PC-3 (cell line): ENCODE results near the gene DLL4. TPM values are rescaled to one million over a fixed set of nuclear protein-coding genes. Genes with fewer than 3 reads are reported as not detected.

Experiments
- ATAC-seq: fragments of 200-7000 bp; cut with Tn5 transposase; 2 replicates; pipeline ENCODE4 v1.9.1; 2020; ENCODE audit warnings: mild to moderate bottlenecking, moderate library complexity
- BruUV-seq: library from RNA; stranded (reverse); fragments of 400-500 nt; replicated peaks from 2 replicates; lab custom pipeline; 2021; lab: Mats Ljungman, UMichigan
- CTCF ChIA-PET: fragments of 300-600 bp; sonication (Branson Sonifier 250); formaldehyde crosslinking; loops from one replicate; lab custom pipeline; 2022; ENCODE audit warnings: antibody characterized with exemption; lab: Charles Lee
- POLR2A ChIA-PET: fragments of 300-600 bp; sonication (Branson Sonifier 250); formaldehyde crosslinking; loops from one replicate; lab custom pipeline; 2022; ENCODE audit warnings: antibody characterized with exemption; ENCODE audit not compliant: unreplicated experiment; lab: Charles Lee
- DNase-seq: peaks from one replicate; pipeline ENCODE4 v3.0.0-alpha.2; 2015
- H2AFZ ChIP-seq: fragments of 300-600 bp; sonication (generic); 2 replicates; pipeline ENCODE4 v1.6.0; 2016; ENCODE audit warnings: antibody characterized with exemption, low read length
- H3F3A ChIP-seq: fragments of 300-600 bp; sonication (generic); one replicate; pipeline ENCODE4 v1.6.0; 2017; ENCODE audit warnings: antibody characterized with exemption, low read length, control low read depth, mild to moderate bottlenecking; ENCODE audit not compliant: unreplicated experiment
- H3K27ac ChIP-seq: fragments of 300-600 bp; sonication (generic); 2 replicates; pipeline ENCODE4 v1.5.1; 2016; ENCODE audit warnings: mild to moderate bottlenecking, low read length
- H3K27me3 ChIP-seq: fragments of 300-600 bp; sonication (generic); 2 replicates; pipeline ENCODE4 v1.6.1; 2016; ENCODE audit warnings: low read length, mixed read lengths
- H3K36me3 ChIP-seq: fragments of 300-600 bp; sonication (generic); 2 replicates; pipeline ENCODE4 v1.6.1; 2016; ENCODE audit warnings: low read depth, mixed run types, low read length, mixed read lengths
- H3K4me1 ChIP-seq: fragments of 300-600 bp; sonication (generic); 2 replicates; pipeline ENCODE4 v1.5.1; 2016; ENCODE audit warnings: low read length; ENCODE audit not compliant: insufficient read depth
- H3K4me2 ChIP-seq: fragments of 300-600 bp; sonication (generic); 2 replicates; pipeline ENCODE4 v1.6.0; 2016; ENCODE audit warnings: low read length
- H3K4me3 ChIP-seq: fragments of 300-600 bp; sonication (generic); 2 replicates; pipeline ENCODE4 v1.5.1; 2016; ENCODE audit warnings: mild to moderate bottlenecking, low read length, mixed read lengths
- H3K79me2 ChIP-seq: fragments of 300-600 bp; sonication (generic); 2 replicates; pipeline ENCODE4 v1.6.1; 2017; ENCODE audit warnings: low read length, mixed read lengths
- H3K9ac ChIP-seq: fragments of 300-600 bp; sonication (generic); 2 replicates; pipeline ENCODE4 v1.6.0; 2016; ENCODE audit warnings: mild to moderate bottlenecking, low read length
- H3K9me2 ChIP-seq: fragments of 300-600 bp; sonication (generic); replicated peaks from 2 replicates; pipeline ENCODE4 v1.6.1; 2016; ENCODE audit warnings: mixed run types, low read length, mixed read lengths
- H3K9me3 ChIP-seq: fragments of 300-600 bp; sonication (generic); 2 replicates; pipeline ENCODE4 v1.6.1; 2016; ENCODE audit warnings: low read length, mixed read lengths
- H4K20me1 ChIP-seq: fragments of 300-600 bp; sonication (generic); 2 replicates; pipeline ENCODE4 v1.6.1; 2016; ENCODE audit warnings: low read length, mixed read lengths
- EZH2 ChIP-seq: fragments of 300-600 bp; sonication (generic); IDR thresholded peaks from one replicate; pipeline ENCODE4 v1.6.1; 2017; ENCODE audit warnings: antibody characterized with exemption, mild to moderate bottlenecking, low read length; ENCODE audit not compliant: unreplicated experiment
- EZH2phosphoT487 ChIP-seq: fragments of 300-600 bp; sonication (generic); IDR thresholded peaks from 2 replicates; pipeline ENCODE4 v1.6.1; 2018; ENCODE audit warnings: mild to moderate bottlenecking, antibody characterized with exemption, low read length, borderline replicate concordance
- intact Hi-C: fragments of 100-400 bp; cut with micrococcal nuclease; formaldehyde crosslinking; loops from 2 replicates; pipeline ENCODE4 v1.9.0; 2023
- total RNA-seq: library from RNA; depleted of rRNA; stranded (reverse); fragments of >200 nt; gene quantifications from 2 replicates; pipeline ENCODE4 v1.2.3, GENCODE V29; 2014; rRNA removed
- TF ChIP-seq, protein P1 (sequence below): fragments of 300-600 bp; sonication (generic); conservative IDR thresholded peaks from 2 replicates; pipeline ENCODE4 v1.5.1; 2017; ENCODE audit warnings: antibody characterized with exemption, low read depth, mild to moderate bottlenecking, low read length

The DLL4 gene
- total RNA-seq, 1 experiment from 2014 or later = 2.2 TPM

GRCh38 chr15:40988156-40988555, 59.0 kb downstream of the DLL4 start:
- peaks cover 66% of the 10 kb centered on the region for H3K36me3 ChIP-seq
- TF ChIP-seq EZH2phosphoT487 (no peak), EZH2 (no peak)
- TF ChIP-seq, protein P1, sequence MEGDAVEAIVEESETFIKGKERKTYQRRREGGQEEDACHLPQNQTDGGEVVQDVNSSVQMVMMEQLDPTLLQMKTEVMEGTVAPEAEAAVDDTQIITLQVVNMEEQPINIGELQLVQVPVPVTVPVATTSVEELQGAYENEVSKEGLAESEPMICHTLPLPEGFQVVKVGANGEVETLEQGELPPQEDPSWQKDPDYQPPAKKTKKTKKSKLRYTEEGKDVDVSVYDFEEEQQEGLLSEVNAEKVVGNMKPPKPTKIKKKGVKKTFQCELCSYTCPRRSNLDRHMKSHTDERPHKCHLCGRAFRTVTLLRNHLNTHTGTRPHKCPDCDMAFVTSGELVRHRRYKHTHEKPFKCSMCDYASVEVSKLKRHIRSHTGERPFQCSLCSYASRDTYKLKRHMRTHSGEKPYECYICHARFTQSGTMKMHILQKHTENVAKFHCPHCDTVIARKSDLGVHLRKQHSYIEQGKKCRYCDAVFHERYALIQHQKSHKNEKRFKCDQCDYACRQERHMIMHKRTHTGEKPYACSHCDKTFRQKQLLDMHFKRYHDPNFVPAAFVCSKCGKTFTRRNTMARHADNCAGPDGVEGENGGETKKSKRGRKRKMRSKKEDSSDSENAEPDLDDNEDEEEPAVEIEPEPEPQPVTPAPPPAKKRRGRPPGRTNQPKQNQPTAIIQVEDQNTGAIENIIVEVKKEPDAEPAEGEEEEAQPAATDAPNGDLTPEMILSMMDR = no peak
- no peaks in the 10 kb centered on the region for H4K20me1 ChIP-seq
- no peaks in the 10 kb centered on the region for H3K9me2 ChIP-seq
- ChIA-PET POLR2A (no interaction called here), CTCF (no interaction called here)
- H3K4me3 ChIP-seq = no peak overlapping the region
- no peaks in the 10 kb centered on the region for H3K9me3 ChIP-seq
- BruUV-seq = no TSS peak
- H3K9ac ChIP-seq = no peak overlapping the region
- no peak for DNase-seq
- no peak overlapping the region for H3K27ac ChIP-seq
- H3F3A ChIP-seq = no peaks in the 10 kb centered on the region
- no peak overlapping the region for H3K4me2 ChIP-seq
- H2AFZ ChIP-seq = no peak overlapping the region
- no peak for ATAC-seq
- H3K4me1 ChIP-seq = no peaks in the 10 kb centered on the region
- intact Hi-C loops = no loop called here
- no peaks in the 10 kb centered on the region for H3K79me2 ChIP-seq
- no peaks in the 10 kb centered on the region for H3K27me3 ChIP-seq

Other genes starting within 250 kb of the DLL4 start
- gene RAD51, start 234.2 kb upstream of the DLL4 start, total RNA-seq = 17.3 and 21.9 TPM in 2 replicates
- gene RMDN3, start 174.1 kb upstream of the DLL4 start, total RNA-seq = 21.4 and 34.0 TPM in 2 replicates
- gene GCHFR, start 165.3 kb upstream of the DLL4 start, total RNA-seq = 58.9 and 65.8 TPM in 2 replicates
- 0.63 and 1.5 TPM in 2 replicates for gene C15orf62, start 159.4 kb upstream of the DLL4 start, total RNA-seq
- 32.3 and 39.6 TPM in 2 replicates for gene ZFYVE19, start 122.3 kb upstream of the DLL4 start, total RNA-seq
- gene DNAJC17, start 121.9 kb upstream of the DLL4 start, total RNA-seq = 51.2 and 53.3 TPM in 2 replicates
- 0.33 TPM in 1 of 2 replicates, not detected in the other for gene PPP1R14D, start 100.6 kb upstream of the DLL4 start, total RNA-seq
- gene SPINT1, start 85.3 kb upstream of the DLL4 start, total RNA-seq = 177 and 244 TPM in 2 replicates
- gene RHOV, start 55.1 kb upstream of the DLL4 start, total RNA-seq = 39.5 and 52.2 TPM in 2 replicates
- 37.6 and 39.5 TPM in 2 replicates for gene VPS18, start 34.9 kb upstream of the DLL4 start, total RNA-seq
- gene CHAC1, start 24.1 kb downstream of the DLL4 start, total RNA-seq = 6.2 and 13.3 TPM in 2 replicates
- 38.4 and 47.7 TPM in 2 replicates for gene INO80, start 186.9 kb downstream of the DLL4 start, total RNA-seq